ENCODE measurements around the gene GPR108.

Gene GPR108

DNA sequence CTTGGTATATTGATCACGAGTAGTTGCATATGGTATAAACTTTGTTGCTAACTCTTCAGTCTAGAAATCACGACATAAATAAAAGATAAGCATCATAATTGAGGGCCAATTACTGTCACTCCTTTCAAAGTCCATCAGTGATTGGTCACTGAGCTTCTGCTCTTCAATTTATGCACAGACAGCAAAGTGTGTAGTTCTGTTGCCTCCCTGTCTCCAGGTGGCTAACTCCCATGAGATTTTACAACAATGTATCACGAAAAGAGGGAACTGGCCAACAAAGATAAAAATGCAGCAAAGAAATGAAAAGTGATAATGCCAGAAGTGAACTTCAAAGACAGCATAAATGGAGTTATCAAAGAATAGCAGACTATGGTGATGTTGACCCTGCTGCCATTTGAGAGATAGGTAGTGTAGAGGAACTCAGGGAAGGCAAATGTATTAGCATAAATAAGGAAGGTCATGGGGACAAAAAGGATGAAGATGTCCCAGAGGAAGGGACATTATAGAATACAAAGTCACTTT, 54.7 kb downstream of the GPR108 start:
- DNase-seq = no peak
- Mint-ChIP-seq H3K4me1 (no peaks in the 10 kb centered on the region), H3K27ac (no peak overlapping the region), H3K9me3 (peaks cover 53% of the 10 kb centered on the region), H3K27me3 (ENCODE audit: low read depth, poor library complexity) (peaks cover 27% of the 10 kb centered on the region), H3K36me3 (ENCODE audit: low read depth) (no peaks in the 10 kb centered on the region), H3K4me3 (no peak overlapping the region)
- TF ChIP-seq, protein P1, sequence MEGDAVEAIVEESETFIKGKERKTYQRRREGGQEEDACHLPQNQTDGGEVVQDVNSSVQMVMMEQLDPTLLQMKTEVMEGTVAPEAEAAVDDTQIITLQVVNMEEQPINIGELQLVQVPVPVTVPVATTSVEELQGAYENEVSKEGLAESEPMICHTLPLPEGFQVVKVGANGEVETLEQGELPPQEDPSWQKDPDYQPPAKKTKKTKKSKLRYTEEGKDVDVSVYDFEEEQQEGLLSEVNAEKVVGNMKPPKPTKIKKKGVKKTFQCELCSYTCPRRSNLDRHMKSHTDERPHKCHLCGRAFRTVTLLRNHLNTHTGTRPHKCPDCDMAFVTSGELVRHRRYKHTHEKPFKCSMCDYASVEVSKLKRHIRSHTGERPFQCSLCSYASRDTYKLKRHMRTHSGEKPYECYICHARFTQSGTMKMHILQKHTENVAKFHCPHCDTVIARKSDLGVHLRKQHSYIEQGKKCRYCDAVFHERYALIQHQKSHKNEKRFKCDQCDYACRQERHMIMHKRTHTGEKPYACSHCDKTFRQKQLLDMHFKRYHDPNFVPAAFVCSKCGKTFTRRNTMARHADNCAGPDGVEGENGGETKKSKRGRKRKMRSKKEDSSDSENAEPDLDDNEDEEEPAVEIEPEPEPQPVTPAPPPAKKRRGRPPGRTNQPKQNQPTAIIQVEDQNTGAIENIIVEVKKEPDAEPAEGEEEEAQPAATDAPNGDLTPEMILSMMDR (IDR thresholded peaks at IDR 0.05) = no peak

DNA sequence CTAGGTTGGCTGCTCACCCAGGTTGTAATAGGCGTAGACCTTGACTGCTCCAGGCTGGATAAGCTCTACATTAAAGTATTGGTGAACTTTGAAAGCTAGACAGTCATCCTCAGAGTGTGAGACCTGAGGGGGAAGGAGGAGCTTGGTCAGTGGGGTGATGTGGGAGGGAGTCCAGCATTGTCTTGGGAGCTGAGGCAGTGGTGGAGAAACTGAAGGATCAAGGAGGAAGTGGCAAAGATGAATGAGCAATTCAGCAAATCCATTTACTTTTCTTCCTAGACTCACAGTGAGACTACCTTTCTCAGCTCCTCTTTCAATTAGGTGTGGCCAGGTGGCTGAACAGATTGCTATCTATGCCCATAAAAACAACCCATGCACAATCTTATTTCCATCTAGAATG, 57.2 kb downstream of the GPR108 start:
- Mint-ChIP-seq H3K9me3 (peaks cover 60% of the 10 kb centered on the region), H3K36me3 (ENCODE audit: low read depth) (no peaks in the 10 kb centered on the region), H3K4me3 (no peak overlapping the region), H3K27ac (no peak overlapping the region), H3K4me1 (peaks cover 5% of the 10 kb centered on the region), H3K27me3 (ENCODE audit: low read depth, poor library complexity) (peaks cover 22% of the 10 kb centered on the region)
- TF ChIP-seq, protein P1 (IDR thresholded peaks at IDR 0.05) = no peak
- no peak for DNase-seq

Measured in nephron progenitor cell (in vitro differentiated cells).